NB4 (cell line): ENCODE results near the gene NOBOX.
"Not testable (repeated sequence)": the region's sequence is repeated elsewhere in the genome, so short reads cannot be mapped to it uniquely, and the experiment has no call there.

Source experiments
- CTCF ChIP-seq: IDR thresholded peaks from one replicate; pipeline ENCODE4 v1.5.1; 2012; ENCODE audit warnings: low read depth, low read length
- MAX ChIP-seq: IDR thresholded peaks from 2 replicates; pipeline ENCODE4 v1.6.1; 2011; ENCODE audit warnings: low read depth, low read length
- POLR2A ChIP-seq: IDR thresholded peaks from 2 replicates; pipeline ENCODE4 v1.6.1; 2011; ENCODE audit warnings: mild to moderate bottlenecking; ENCODE audit not compliant: insufficient read length; ENCODE audit errors: extremely low read depth

- not testable (repeated sequence) for TF ChIP-seq MAX, POLR2A, CTCF
Observed at GRCh38 chr7:144355176-144355822, 48.2 kb downstream of the NOBOX start, which contains the start of gene ARHGEF5.
